ENCODE data around the gene NKIRAS1.
"Not testable (repeated sequence)": the region's sequence is repeated elsewhere in the genome, so short reads cannot be mapped to it uniquely, and the experiment has no call there.

DNA sequence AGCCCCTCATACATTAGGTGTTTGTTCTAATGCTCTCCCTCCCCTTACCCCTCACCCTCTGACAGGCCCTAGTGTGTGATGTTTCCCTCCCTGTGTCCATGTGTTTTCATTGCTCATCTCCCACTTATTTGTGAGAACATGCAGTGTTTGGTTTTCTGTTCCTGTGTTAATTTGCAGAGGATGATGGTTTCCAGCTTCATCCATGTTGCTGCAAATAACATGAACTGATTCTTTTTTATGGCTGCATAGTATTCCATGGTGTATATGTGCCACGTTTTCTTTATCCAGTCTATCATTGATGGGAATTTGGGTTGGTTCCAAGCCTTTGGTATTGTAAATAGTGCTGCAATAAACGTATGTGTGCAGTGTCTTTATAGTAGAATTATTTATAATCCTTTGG lies 67.3 kb downstream of the NKIRAS1 start:
- TF ChIP-seq, protein P1, sequence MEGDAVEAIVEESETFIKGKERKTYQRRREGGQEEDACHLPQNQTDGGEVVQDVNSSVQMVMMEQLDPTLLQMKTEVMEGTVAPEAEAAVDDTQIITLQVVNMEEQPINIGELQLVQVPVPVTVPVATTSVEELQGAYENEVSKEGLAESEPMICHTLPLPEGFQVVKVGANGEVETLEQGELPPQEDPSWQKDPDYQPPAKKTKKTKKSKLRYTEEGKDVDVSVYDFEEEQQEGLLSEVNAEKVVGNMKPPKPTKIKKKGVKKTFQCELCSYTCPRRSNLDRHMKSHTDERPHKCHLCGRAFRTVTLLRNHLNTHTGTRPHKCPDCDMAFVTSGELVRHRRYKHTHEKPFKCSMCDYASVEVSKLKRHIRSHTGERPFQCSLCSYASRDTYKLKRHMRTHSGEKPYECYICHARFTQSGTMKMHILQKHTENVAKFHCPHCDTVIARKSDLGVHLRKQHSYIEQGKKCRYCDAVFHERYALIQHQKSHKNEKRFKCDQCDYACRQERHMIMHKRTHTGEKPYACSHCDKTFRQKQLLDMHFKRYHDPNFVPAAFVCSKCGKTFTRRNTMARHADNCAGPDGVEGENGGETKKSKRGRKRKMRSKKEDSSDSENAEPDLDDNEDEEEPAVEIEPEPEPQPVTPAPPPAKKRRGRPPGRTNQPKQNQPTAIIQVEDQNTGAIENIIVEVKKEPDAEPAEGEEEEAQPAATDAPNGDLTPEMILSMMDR (IDR thresholded peaks at IDR 0.05) = not testable (repeated sequence)
- TF ChIP-seq POLR2A (IDR thresholded peaks at IDR 0.05) = not testable (repeated sequence)
